ENCODE measurements around the gene SEMA5A.

DNA sequence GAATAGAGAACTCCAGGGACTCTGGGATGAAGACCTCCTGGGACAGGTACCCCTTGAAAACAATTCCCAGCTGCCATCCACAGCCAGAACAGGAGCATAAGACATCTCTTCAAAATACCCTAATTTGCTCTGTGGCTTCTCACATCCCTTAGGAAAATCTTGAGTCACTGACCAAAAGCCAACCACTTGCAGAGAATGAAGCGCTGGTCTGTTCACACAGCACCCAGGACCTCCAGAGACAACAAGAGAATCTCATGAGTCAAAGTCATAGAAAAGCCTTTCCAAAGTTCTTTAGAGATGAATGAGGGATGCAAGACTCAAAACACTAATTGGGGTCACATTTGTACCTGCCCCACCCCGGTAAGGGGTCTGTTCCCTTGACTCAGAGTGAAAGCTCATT, 210.6 kb downstream of the SEMA5A start:
- TF ChIP-seq SUZ12 (IDR thresholded peaks at IDR 0.05; ENCODE audit: extremely low read depth, insufficient read depth, insufficient read length) (no peak), YY1 (IDR thresholded peaks at IDR 0.05; ENCODE audit: insufficient read depth, insufficient read length) (no peak), ZNF274 (IDR thresholded peaks at IDR 0.05; ENCODE audit: low read depth, low read length) (no peak)

All from NT2/D1 (cell line).